Heart right ventricle (tissue), 16 donors: ENCODE measurements around the gene ERGIC1. TPM values are rescaled to one million over a fixed set of nuclear protein-coding genes. Genes with fewer than 3 reads are reported as not detected.

ENCODE experiments used
- ATAC-seq, 8 donors: fragments of 200-7000 bp; cut with Tn5 transposase; one replicate each; pipeline ENCODE4 v1.9.1; 2020; ENCODE audit warnings: mild to moderate bottlenecking in 8 of 8, moderate library complexity in 8 of 8, moderate number of reproducible peaks in 1 of 8
- DNase-seq, 2 donors: peaks; one replicate each; pipeline ENCODE4 v3.0.0-alpha.2; 2020
- H3K27ac ChIP-seq, 10 donors: fragments of 200-600 bp; sonication (generic) in 2 of 10; one replicate each; pipeline versions ENCODE4 v1.5.0 to v1.8.0; 2020 to 2022; ENCODE audit warnings: mild to moderate bottlenecking in 3 of 10
- H3K27me3 ChIP-seq, 7 donors: fragments of 200-600 bp; one replicate each; pipeline ENCODE4 v1.8.0; 2021 to 2022; ENCODE audit warnings: mild to moderate bottlenecking in 2 of 7
- H3K36me3 ChIP-seq, 9 donors: fragments of 200-600 bp; sonication (generic) in 1 of 9; one replicate each; pipeline versions ENCODE4 v1.5.0 to v1.8.0; 2020 to 2022; ENCODE audit warnings: mild to moderate bottlenecking in 2 of 9
- H3K4me1 ChIP-seq, 9 donors: fragments of 200-600 bp; sonication (generic) in 1 of 9; one replicate each; pipeline versions ENCODE4 v1.5.0 to v1.8.0; 2020 to 2022; ENCODE audit warnings: mild to moderate bottlenecking in 4 of 9
- H3K4me3 ChIP-seq, 10 donors: fragments of 200-600 bp; sonication (generic) in 2 of 10; one replicate each; pipeline versions ENCODE4 v1.5.0 to v1.8.0; 2020 to 2022; ENCODE audit warnings: mild to moderate bottlenecking in 7 of 10, moderate library complexity in 2 of 10
- H3K9me3 ChIP-seq, 11 donors: fragments of 200-600 bp in 10 of 11; sonication (generic) in 2 of 11; one replicate each; pipeline versions ENCODE4 v1.5.0 to v1.8.0; 2013 to 2022; ENCODE audit warnings: mild to moderate bottlenecking in 2 of 11, control low read depth in 1 of 11, moderate library complexity in 1 of 11
- WGBS, 2 donors: extraction: QIAGEN DNeasy Blood & Tissue Kit; methylation state at CpG; one replicate each; pipeline ENCODE4 v1.1.7; 2013; ENCODE audit warnings: inconsistent platforms in 1 of 2; 5-methylcytosine and 5-hydroxymethylcytosine counted together
- intact Hi-C, 10 donors: fragments of 100-400 bp; cut with DNase I; formaldehyde crosslinking; loops; one replicate each; pipeline versions ENCODE4 v1.11.1 to v1.14.2; 2022
- polyA plus RNA-seq, 2 donors: library from polyadenylated mRNA; stranded (reverse); fragments of 200-250 nt; gene quantifications; one replicate each; pipeline ENCODE4 v1.2.3, GENCODE V29; 2013
- total RNA-seq, 10 donors: library from RNA; stranded (reverse); fragmentation: NEBNext Ultra II Directional in 3 of 10; extraction: Animal tissue kit (Norgen Biotek cat#: 25700) in 3 of 10; gene quantifications; one replicate each; pipeline versions ENCODE4 v1.2.1 to v1.2.4, GENCODE V29; 2021 to 2023
- TF ChIP-seq, protein P1 (sequence below), 9 donors: fragments of 200-600 bp; sonication (generic) in 2 of 9; IDR thresholded peaks; one replicate each; pipeline versions ENCODE4 v1.5.0 to v1.8.0; 2021 to 2022; ENCODE audit warnings: antibody characterized with exemption in 9 of 9, mild to moderate bottlenecking in 5 of 9, moderate library complexity in 1 of 9
- donor health status: Arrhythmogenic right ventricular cardiomyopathy.
- donor health status: ischemic (EF 13 %, LVEDD 7.1; RV severe dilation, severe dysfunction).
- donor health status: healthy with polysubstance abuse.
- donor health status: DM: no; HTN: yes; CAD: no.
- donor health status: DM: no; HTN: no; CAD: no.
- donor health status: ischemic (EF 25% LVEDD 6.9; RV normal size, moderate dysfunction).
- donor health status: ischemic (EF 25% LVEDD 5.7; RV mildly dilated, moderate dysfunction).
- donor health status: healthy.
- donor health status: DM: yes; HTN: yes; CAD: no.
- donor health status: Ischemic cardiomyopathy.
- donor health status: ischemic (EF 35%, LVEDD 5.7; RV mildly dilated, moderate dysfunction).
- donor health status: nonischemic (EF 11% LVEDD 7.7; RV severe dilation, severe dysfunction).
- donor health status: DM: yes; HTN: yes; CAD: no.
- donor health status: PGD.
- donor health status: ischemic (EF 29% LVEDD 5.4; RV normal size, mild dysfunction).
- donor health status: nonischemic (EF 23%, LVEDD 6.1; RV moderate dilation, normal function).

Gene ERGIC1
- total and polyA plus RNA-seq, 12 donors: 48.0 to 91.9 (median 72.5) TPM

DNA sequence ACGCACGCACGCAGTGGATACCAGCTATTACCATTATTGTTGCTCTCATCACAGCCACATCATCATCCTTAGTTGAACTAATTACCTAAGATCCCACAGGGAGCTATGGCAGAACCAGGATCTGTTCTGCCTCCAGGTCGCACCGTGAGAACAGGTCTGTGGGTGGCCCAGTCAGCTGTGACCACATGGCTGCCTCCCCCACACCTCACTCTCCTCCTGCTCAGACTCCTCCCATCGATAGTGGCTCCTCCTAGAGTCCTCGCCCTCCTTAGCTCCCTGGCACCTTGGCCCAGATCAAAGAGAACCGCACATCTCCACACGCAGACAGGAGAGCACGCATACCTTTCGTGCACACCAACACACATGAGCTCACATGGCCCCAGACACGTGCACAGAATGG is 92.7 kb downstream of the ERGIC1 start:
- H3K27ac ChIP-seq: no peak overlapping the region
- 88 to 90% methylated on average over 12 of the region's 12 CpGs for WGBS, 2 donors
- H3K27me3 ChIP-seq: no peaks in the 10 kb centered on the region
- DNase-seq: no peak
- peaks cover 0 to 61% (median 11%) of the 10 kb centered on the region in 9 donors for H3K36me3 ChIP-seq
- H3K4me3 ChIP-seq: no peak overlapping the region
- H3K9me3 ChIP-seq: no peaks in the 10 kb centered on the region
- peaks cover 8 to 17% (median 12%) of the 10 kb centered on the region in 9 donors for H3K4me1 ChIP-seq
- TF ChIP-seq, protein P1, sequence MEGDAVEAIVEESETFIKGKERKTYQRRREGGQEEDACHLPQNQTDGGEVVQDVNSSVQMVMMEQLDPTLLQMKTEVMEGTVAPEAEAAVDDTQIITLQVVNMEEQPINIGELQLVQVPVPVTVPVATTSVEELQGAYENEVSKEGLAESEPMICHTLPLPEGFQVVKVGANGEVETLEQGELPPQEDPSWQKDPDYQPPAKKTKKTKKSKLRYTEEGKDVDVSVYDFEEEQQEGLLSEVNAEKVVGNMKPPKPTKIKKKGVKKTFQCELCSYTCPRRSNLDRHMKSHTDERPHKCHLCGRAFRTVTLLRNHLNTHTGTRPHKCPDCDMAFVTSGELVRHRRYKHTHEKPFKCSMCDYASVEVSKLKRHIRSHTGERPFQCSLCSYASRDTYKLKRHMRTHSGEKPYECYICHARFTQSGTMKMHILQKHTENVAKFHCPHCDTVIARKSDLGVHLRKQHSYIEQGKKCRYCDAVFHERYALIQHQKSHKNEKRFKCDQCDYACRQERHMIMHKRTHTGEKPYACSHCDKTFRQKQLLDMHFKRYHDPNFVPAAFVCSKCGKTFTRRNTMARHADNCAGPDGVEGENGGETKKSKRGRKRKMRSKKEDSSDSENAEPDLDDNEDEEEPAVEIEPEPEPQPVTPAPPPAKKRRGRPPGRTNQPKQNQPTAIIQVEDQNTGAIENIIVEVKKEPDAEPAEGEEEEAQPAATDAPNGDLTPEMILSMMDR (IDR thresholded peaks at IDR 0.05): no peak
- ATAC-seq: peak in 1 of 8 donors; percentile 20
- intact Hi-C loops: loop anchor here in 3 of 10 donors (5.0 to 10.0 kb wide), 3 partner anchors 149 to 462 kb away; no protein-coding TSS in a partner anchor

DNA sequence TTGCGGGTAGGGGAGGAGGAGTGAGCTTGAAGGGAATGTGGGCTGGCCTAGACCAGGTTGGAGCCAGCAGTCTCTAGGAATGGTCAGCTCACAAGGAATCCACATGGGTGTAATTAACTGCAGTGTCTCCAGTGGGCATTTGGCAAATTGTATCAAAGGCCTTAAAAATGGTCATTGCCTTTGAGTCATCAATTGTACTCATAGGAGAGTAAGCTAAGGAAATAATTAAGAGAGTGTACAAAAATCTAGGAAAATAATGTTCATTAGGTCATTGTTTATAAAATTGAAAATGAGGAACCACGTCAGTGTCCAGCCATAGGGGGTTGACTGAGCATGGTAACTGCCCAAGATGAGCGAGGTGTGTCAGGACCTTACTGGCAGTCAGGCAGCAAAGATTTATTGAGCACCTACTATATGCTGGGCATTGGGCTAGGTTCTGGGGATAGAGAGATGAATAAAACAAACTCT is 95.4 kb downstream of the ERGIC1 start:
- 94 to 96% methylated on average over 3 of the region's 3 CpGs for WGBS, 2 donors
- TF ChIP-seq, protein P1 (IDR thresholded peaks at IDR 0.05): no peak
- Histone ChIP-seq H3K4me3 (no peak overlapping the region), H3K4me1 (peaks cover 13 to 28% (median 21%) of the 10 kb centered on the region in 9 donors), H3K36me3 (peaks cover 0 to 58% (median 10%) of the 10 kb centered on the region in 9 donors), H3K27me3 (no peaks in the 10 kb centered on the region), H3K9me3 (no peaks in the 10 kb centered on the region), H3K27ac (no peak overlapping the region)
- intact Hi-C loops: loop anchor here in 3 of 10 donors (5.0 to 10.0 kb wide), 3 partner anchors 152 to 465 kb away; no protein-coding TSS in a partner anchor
- ATAC-seq (no peak), DNase-seq (no peak)

DNA sequence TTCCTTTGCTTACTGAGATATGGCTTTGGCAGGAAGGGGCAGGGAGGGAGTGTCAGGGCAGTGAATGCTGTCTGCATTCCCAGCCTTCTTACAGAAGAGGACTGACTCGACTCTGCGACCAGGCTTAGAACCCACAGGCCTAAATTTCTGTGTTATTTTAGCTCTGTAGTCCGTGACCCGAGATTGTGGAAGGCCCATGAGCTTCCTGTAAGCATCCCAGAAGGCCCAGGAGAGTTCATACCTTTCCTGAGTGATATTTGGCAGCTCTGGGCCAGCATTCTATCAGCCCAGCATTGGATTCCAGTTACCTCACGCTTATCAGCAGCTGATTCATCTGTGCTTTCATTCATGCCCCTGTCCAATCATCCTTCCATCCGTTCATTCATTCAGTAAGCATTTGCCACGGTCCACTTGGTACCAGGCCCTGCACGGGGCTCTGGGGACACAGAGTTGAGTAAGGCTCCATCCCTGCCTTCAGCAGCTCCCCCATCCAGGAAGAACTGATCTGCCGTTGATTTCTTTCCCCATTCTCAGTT is 97.0 kb downstream of the ERGIC1 start:
- Histone ChIP-seq H3K4me3 (no peak overlapping the region), H3K27me3 (no peaks in the 10 kb centered on the region), H3K36me3 (peaks cover 0 to 59% (median 14%) of the 10 kb centered on the region in 9 donors), H3K4me1 (peaks cover 13 to 28% (median 21%) of the 10 kb centered on the region in 9 donors), H3K9me3 (no peaks in the 10 kb centered on the region), H3K27ac (peak overlapping the region; percentile 49 to 81 (median 73))
- intact Hi-C loops: loop anchor here in 7 of 10 donors (5.0 to 10.0 kb wide), 4 partner anchors 154 to 456 kb away; partner anchors contain the start of gene DUSP1 (in 3 of the 7)
- TF ChIP-seq, protein P1 (IDR thresholded peaks at IDR 0.05): no peak
- no peak for DNase-seq
- 42 to 49% methylated on average over 9 of the region's 9 CpGs for WGBS, 2 donors
- ATAC-seq: peak; percentile 24 to 67 (median 42)

DNA sequence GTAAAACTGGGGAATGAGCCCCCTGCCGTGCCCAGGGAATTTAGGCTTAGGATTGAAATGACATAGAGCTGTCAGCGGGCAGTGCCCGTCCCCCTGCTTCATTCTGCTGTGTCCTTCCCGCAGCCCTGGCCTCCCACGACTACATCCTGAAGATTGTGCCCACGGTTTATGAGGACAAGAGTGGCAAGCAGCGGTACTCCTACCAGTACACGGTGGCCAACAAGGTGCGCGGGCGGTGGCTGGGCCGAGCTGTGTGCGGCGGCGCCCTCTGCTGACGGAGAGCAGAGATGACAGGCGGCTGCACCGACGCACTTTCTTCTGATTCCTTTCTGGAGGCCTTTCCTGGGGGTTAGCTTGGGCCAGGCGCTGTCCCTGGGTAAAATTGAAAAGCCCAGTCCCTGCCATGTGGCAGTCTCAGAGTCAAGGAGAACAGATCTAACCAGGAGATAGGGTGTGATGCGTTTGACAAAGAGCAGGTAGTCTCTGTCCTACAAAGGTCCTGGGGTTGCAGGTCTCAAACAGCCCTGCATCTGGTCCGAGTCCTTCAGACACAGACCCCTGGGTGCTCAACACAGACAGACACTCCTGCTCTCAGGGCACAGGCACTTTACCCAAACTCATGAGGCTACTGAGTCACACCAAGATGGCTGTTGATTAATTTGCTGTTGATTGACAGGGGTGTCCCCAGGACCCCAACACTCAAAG is 98.4 kb downstream of the ERGIC1 start:
- Histone ChIP-seq H3K4me3 (no peak overlapping the region), H3K27me3 (no peaks in the 10 kb centered on the region), H3K36me3 (peaks cover 0 to 59% (median 4%) of the 10 kb centered on the region in 9 donors), H3K4me1 (peaks cover 13 to 28% (median 21%) of the 10 kb centered on the region in 9 donors), H3K27ac (peak overlapping the region in 9 of 10 donors; percentile 44 to 81 (median 74)), H3K9me3 (no peaks in the 10 kb centered on the region)
- WGBS, 2 donors: 15 to 18% methylated on average over 22 of the region's 22 CpGs
- DNase-seq (peak; percentile 67 to 79), ATAC-seq (peak; percentile 77 to 91 (median 85))
- intact Hi-C loops: loop anchor here (1.0 to 10.0 kb wide), 10 partner anchors 155 to 458 kb away; partner anchors contain the start of gene DUSP1 (in 4 of the 10)
- TF ChIP-seq, protein P1 (IDR thresholded peaks at IDR 0.05): peak; percentile 94 to 98 (median 97)
